ENCODE measurements around the gene PPP3CA.

PPP3CA gene

DNA sequence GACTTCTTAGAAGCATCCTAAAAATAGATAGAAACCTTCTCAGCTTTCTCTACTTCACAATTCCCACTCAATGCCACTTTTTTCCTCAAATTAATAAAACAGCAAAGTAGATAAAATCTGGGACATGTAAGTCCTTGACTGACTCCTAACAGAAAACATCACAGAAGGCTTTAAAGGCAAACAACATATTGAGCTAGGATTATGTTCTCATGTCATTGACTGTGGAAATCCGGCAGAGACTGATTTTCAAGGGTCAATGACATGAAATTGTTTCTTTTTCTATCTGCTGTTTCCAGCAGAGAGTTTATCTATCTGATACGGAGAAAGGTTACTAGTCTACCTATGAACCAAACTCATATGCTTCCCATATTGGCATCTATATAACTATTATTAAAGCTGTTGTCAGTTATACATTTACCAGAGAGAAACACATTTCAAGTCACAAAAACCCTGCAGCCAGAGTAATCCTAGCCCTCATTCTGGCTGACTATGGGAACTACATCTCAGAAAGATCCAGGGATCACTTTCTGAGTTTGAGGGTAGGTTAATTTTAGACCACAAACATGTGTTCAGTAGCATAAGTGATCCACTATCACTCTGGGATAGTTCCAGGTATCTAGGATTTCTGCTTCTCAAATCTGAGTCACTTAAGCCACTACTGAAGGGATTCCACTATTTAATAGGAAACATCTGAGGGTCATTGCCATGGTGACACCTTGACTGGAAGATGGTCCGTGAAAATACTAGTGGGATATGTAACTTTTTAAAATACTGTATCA lies 147.6 kb downstream of the PPP3CA start:
- Histone ChIP-seq H3K4me3 (no peak overlapping the region), H3K27me3 (no peaks in the 10 kb centered on the region), H3K36me3 (peaks cover 0 to 6% (median 0%) of the 10 kb centered on the region in 3 donors), H3K4me1 (peaks cover 0 to 26% (median 9%) of the 10 kb centered on the region in 4 donors), H3K27ac (no peak overlapping the region), H3K9me3 (no peaks in the 10 kb centered on the region)
- no peak for DNase-seq
- intact Hi-C loops (cut with DNase I; ENCODE audit: low total_unique reads): no loop called here
- TF ChIP-seq, protein P1, sequence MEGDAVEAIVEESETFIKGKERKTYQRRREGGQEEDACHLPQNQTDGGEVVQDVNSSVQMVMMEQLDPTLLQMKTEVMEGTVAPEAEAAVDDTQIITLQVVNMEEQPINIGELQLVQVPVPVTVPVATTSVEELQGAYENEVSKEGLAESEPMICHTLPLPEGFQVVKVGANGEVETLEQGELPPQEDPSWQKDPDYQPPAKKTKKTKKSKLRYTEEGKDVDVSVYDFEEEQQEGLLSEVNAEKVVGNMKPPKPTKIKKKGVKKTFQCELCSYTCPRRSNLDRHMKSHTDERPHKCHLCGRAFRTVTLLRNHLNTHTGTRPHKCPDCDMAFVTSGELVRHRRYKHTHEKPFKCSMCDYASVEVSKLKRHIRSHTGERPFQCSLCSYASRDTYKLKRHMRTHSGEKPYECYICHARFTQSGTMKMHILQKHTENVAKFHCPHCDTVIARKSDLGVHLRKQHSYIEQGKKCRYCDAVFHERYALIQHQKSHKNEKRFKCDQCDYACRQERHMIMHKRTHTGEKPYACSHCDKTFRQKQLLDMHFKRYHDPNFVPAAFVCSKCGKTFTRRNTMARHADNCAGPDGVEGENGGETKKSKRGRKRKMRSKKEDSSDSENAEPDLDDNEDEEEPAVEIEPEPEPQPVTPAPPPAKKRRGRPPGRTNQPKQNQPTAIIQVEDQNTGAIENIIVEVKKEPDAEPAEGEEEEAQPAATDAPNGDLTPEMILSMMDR (IDR thresholded peaks at IDR 0.05): no peak

DNA sequence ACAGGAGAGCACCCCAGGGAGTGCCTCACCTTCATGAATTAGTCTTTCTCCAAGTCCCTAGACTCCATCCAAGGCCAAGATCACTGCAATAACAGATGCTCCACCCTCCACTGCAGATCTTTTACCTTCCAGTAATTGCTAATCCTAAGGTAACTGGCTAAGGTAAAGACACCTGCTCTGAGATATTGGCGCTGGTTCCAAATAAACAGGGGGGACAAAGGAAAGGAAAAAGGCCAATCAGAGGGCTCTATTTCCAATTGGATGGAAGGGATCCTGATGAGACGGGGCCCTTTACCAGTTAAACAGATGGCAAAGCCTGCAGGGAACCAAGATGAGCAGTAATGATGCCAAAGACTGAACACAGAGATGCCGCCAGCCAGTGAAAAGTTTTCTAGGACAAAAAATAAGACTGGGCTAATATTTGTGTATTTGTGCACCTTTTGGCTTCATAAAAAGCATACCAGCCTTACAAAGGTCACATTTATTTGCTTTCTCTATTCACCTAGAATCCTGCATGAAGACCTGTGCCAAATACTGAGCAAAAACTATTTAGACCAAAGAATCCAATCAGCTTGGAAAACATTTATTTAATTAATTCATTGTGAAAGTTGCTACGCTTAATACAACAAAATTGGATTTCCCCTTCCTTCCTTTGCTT lies 148.5 kb downstream of the PPP3CA start:
- Histone ChIP-seq H3K36me3 (peaks cover 0 to 6% (median 0%) of the 10 kb centered on the region in 3 donors), H3K4me3 (no peak overlapping the region), H3K4me1 (peaks cover 0 to 26% (median 9%) of the 10 kb centered on the region in 4 donors), H3K9me3 (no peaks in the 10 kb centered on the region), H3K27me3 (no peaks in the 10 kb centered on the region), H3K27ac (no peak overlapping the region)
- no peak for DNase-seq
- intact Hi-C loops (cut with DNase I; ENCODE audit: low total_unique reads): no loop called here
- TF ChIP-seq, protein P1 (IDR thresholded peaks at IDR 0.05): no peak

DNA sequence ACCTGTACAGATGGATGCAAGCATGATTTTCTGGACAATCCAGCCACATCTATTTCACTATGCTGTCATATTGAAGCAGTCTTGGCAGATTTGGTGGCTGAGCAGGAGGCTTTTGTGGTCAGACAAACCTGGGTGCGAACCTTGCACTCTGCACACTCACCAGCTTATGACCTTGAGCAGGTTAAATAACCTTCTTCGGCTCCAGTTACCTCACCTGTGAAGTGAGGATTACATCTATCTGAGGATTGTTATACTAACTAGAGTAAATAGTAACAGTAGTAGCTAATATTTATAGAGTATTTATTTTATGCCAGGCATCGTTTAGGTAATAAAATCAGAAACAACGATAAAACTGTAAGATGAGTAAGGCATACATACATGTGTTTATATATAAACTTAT lies 150.0 kb downstream of the PPP3CA start:
- TF ChIP-seq, protein P1 (IDR thresholded peaks at IDR 0.05): no peak
- intact Hi-C loops (cut with DNase I; ENCODE audit: low total_unique reads): no loop called here
- H3K27me3 ChIP-seq: no peaks in the 10 kb centered on the region
- H3K4me1 ChIP-seq: peaks cover 0 to 29% (median 10%) of the 10 kb centered on the region in 4 donors
- no peak overlapping the region for H3K4me3 ChIP-seq
- no peaks in the 10 kb centered on the region for H3K9me3 ChIP-seq
- peaks cover 0 to 6% (median 0%) of the 10 kb centered on the region in 3 donors for H3K36me3 ChIP-seq
- H3K27ac ChIP-seq: no peak overlapping the region
- no peak for DNase-seq

DNA sequence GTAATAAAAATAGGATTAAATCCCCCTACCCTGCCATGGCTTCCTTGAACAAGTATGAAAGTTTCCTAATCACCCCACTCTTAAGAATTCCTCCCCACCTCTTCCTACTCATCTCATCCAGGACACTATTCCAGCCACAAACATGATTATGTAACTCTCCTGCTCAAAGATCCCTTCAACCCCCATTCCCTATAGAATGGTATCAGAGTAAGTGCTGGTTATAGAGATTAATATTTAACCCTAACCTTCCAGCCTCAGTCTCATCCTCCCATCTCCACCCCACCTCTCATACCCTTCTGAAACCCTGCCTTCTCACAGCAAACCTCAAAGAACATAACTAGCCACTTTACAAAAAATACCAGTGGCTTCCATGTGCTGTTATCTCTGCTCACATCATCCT lies 155.1 kb downstream of the PPP3CA start:
- Histone ChIP-seq H3K27ac (peak overlapping the region in 1 of 2 donors; percentile 54), H3K4me1 (peaks cover 0 to 21% (median 13%) of the 10 kb centered on the region in 4 donors), H3K27me3 (no peaks in the 10 kb centered on the region), H3K36me3 (peaks cover 0 to 6% (median 0%) of the 10 kb centered on the region in 3 donors), H3K9me3 (no peaks in the 10 kb centered on the region), H3K4me3 (no peak overlapping the region)
- TF ChIP-seq, protein P1 (IDR thresholded peaks at IDR 0.05): no peak
- intact Hi-C loops (cut with DNase I; ENCODE audit: low total_unique reads): no loop called here
- no peak for DNase-seq

DNA sequence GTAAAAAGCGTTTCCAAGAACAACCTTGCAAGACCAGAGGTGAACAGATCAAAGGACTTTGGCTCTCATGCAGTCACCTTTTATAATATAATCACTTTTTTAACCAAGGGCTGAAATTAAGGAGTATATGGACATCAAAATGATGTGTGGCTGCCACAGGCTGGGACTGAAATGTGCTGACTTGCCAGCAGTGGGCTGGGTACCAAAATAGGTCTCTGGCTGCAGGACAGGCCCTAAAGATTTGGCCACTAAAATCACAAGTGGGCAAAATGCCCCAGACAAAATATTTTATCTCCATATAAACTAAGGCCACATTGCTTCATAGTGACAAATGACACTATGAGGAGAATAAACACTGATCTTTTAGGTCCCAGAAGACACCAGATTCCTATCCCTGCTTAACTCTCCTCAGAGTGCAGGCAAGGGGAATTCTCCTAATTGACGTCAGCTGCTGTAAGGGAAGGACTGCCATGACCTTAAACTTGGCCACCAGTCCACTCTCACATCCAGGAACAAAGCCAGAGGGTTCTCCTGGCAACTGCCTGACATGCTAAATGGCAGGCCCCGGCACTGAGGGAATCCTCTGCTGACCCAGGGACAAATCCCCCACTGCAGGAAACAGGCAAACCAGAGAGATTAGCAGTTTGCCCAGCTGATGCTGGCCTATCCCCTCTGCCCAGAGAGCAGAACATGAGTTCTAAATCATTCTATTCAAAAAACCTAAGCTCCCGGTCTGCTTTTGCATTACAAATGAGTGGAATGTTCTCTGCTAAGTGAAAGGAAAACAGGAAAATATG lies 155.8 kb downstream of the PPP3CA start:
- TF ChIP-seq, protein P1 (IDR thresholded peaks at IDR 0.05): no peak
- Histone ChIP-seq H3K27me3 (no peaks in the 10 kb centered on the region), H3K36me3 (peaks cover 0 to 6% (median 0%) of the 10 kb centered on the region in 3 donors), H3K27ac (peak overlapping the region; percentile 18 to 54), H3K4me1 (peaks cover 0 to 21% (median 13%) of the 10 kb centered on the region in 4 donors), H3K9me3 (no peaks in the 10 kb centered on the region), H3K4me3 (peak overlapping the region; percentile 5 to 8)
- intact Hi-C loops (cut with DNase I; ENCODE audit: low total_unique reads): no loop called here
- peak; percentile 70 to 88 for DNase-seq

Measured in tibial artery (tissue), 4 donors.